NCI-H1694 (cell line): ENCODE measurements around the gene SNAPC4.

Experiments
- DNase-seq: peaks from one replicate; lab custom pipeline; 2025; lab: John Stamatoyannopoulos, UW

SNAPC4 gene

DNA sequence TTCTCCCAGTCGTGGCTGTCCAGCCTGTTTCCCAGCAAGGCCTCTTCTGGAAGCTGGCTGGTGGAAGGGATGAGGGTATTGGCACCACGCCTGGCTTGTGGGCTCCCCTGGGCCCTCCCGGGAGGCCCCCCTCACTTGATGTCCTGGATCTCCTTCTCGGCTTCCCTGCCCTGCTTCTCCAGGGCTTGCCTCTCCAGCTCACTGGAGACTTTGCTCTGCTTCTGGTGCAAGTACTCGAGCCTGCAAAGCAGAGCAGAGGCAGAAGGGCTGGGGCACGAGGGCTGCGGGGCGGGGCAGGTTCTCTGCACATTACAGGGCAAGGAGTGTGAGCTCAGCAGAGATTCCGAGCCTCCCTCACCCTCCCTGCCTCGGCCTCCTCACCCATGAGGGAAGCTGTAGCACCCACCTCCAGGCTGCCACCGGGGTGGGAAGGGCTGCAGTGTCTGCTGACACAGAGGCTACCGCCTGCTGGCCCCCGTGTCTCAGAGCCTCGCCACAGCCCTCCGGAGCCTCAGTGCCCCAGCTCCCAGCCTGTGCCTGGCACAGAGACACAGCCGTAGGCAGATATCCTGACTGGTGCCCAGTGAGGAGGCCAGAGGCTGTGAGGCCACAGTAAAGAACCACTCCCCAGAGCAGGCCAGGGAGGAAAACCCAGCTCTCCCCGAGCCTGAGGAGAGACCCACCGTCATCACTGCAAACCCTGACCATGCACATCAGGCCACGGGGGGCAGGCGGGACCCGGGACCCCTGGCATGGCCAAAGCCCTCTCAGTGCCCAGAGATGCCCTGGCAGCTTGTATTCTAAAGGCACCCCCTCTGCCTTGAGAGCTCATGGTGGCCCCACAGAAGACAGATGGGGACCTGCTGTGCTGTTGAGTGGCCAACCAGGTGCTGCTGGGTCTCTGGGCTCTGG is 7.2 kb downstream of the SNAPC4 start:
- DNase-seq, result no peak

DNA sequence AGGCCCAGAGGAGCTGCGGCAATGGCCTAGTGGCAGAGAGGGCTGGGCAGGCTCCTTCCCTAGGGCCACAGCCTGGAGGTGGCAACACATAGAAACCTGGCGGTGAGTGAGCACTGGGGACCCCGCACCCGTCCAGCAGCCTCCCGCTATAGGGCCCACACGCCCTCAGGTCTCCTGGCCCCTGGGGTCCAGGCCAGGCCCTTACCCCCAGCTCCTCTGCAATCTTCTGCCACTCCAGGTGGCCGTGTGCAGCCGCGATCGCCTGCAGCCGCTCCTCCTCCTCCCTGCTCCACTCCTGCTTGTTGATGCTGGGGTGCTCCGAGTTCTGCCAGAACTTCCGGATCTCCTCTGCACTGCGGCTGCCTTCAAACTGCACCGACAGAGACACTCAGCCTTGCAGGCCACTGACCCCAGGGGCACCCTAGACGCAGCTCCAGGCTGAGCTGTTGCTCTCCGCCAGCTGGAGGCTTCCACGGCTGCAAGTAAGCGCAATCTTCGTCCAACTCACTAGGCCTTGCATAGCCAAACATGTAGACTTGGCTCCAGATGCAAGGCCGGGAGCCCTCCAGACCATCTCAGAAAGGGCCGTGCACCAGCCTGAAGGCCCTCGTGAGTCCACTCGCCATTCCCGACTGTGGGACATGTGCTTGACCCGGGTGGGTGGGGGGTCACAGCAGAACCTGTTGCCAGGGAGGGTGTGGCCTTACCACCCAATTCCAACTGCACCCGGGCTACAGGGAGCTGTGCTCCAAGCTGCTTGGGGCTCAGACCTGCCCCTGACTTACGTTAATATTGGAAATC is 8.0 kb downstream of the SNAPC4 start:
- no peak for DNase-seq

DNA sequence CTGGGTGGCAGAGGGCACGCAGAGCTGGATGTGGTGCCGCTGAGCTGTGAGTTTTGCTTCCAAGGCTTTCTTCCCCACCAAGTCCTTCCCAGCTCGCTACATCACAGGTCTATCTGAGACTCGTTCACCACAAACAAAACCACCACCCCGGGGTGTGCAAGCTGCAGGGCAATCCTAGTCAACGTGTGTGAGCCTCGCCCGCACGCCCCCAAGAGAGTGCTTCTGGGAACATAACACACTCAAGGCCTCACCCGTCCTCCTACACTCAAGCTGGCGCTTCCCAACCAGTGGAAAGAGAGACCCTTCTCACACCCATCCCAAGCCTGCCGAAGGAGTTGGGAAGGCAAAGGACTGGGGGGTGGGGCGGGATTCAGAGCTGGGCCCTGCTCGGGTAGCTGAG is 10.6 kb downstream of the SNAPC4 start:
- no peak for DNase-seq

- no peak for DNase-seq
Measured at GRCh38 chr9:136387217-136387616, 12.8 kb downstream of the SNAPC4 start.

DNA sequence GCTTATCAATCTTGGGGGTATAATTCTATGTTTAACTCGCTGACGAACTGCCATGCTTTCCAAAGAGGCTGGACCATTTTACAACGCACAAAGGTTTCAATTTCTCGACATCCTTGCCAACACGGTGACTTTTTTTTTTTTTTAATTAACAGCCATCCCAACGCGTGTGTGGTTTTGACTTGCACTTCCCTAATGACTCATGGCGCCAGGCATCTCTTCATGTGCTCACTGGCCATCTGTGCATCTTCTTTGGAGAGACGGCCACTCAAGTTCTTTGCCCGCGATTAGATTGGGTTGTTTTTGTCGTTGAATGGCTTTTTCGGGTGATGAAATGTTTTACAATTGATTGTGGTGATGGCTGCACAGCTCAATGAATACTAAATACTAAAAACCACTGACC is 14.0 kb downstream of the SNAPC4 start:
- peak; percentile 88 for DNase-seq

GRCh38 chr9:136385015-136385414 is 15.0 kb downstream of the SNAPC4 start:
- DNase-seq, result no peak

GRCh38 chr9:136383436-136383835 is 16.5 kb downstream of the SNAPC4 start:
- no peak for DNase-seq

- DNase-seq, result no peak
Measured at GRCh38 chr9:136381966-136382513, 17.9 kb downstream of the SNAPC4 start.

DNA sequence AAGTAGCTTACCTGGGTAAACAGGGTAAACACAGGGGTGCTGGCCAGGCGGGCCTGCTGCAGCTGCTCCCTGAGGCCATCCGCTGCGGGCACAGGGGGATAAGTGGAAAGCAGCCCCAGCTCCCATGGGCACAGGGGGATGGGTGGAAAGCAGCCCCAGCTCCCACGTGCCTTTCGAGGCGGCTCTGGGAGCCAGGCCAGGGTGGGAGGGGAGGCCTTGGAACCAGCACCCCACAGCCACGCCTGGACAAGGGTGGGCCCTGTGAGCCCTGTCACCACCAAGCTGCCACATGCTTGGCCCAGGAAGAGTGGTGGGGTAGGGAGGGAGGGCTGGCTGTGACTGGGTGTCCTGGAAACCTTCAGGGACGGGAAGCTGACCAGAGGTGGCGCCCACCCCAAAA is 18.7 kb downstream of the SNAPC4 start:
- no peak for DNase-seq

- no peak for DNase-seq
Measured at GRCh38 chr9:136380381-136380780, 19.6 kb downstream of the SNAPC4 start.

DNA sequence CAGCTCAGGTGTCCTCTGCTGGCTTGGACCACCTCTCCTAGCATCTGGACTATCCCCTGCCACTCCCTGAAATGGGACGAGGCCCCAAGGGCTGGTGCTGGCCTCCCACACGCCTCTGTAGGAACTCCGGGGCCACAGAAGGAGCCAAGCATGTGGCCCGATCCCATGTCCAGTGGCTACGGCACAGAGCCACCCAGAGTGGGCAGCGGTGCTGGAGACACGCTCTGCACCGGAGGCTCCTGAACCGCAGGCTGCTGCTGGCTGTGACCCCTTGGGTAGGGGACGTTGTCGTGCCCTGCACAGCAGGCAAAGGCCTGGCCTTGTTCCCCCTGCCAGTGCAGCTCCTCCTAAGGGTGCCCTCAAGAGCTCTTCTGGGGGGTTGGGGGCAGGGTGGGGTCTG is 20.1 kb downstream of the SNAPC4 start:
- DNase-seq, result no peak

GRCh38 chr9:136379401-136379800 is 20.6 kb downstream of the SNAPC4 start:
- DNase-seq, result no peak

DNA sequence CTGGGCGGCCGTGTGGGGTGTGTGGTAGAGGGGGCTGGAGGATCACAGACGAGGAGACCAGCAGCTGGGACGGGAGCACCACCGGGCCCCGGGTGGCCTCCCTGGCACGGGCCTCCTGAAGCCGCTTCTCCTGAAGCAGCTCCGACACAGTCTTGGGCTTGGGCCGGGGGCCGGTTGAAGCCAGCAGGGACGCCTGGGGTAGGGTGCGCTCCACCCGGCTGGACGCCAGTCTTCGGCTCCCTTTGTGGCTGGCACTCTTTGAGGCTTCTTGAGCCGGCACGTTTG is 21.0 kb downstream of the SNAPC4 start:
- DNase-seq, result no peak

GRCh38 chr9:136378170-136379002 is 21.6 kb downstream of the SNAPC4 start:
- no peak for DNase-seq

GRCh38 chr9:136377341-136378169 is 22.4 kb downstream of the SNAPC4 start:
- DNase-seq, result no peak

GRCh38 chr9:136376457-136376856 is 23.5 kb downstream of the SNAPC4 start:
- no peak for DNase-seq

DNA sequence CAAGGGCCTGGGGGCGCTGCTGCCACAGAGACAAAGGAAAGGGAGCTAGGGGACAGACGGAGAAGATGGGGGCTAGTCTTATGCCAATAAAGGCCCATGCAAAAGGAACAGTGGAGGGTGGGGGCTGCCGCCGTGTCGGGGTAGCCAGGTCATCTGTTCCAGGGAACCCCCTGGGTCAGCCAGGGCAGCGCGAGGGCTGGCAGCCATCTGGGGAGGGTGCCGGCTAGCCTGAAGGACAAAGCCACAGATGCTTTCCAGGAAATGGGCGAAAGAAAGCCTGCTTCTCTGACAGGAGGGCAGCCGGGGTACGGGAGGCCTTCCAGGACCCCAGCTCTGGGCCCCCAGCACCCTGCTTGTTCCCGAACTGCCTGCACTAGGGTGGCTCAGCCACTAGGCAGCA is 24.9 kb downstream of the SNAPC4 start:
- no peak for DNase-seq

GRCh38 chr9:136374183-136374575 is 25.8 kb downstream of the SNAPC4 start:
- no peak for DNase-seq

DNA sequence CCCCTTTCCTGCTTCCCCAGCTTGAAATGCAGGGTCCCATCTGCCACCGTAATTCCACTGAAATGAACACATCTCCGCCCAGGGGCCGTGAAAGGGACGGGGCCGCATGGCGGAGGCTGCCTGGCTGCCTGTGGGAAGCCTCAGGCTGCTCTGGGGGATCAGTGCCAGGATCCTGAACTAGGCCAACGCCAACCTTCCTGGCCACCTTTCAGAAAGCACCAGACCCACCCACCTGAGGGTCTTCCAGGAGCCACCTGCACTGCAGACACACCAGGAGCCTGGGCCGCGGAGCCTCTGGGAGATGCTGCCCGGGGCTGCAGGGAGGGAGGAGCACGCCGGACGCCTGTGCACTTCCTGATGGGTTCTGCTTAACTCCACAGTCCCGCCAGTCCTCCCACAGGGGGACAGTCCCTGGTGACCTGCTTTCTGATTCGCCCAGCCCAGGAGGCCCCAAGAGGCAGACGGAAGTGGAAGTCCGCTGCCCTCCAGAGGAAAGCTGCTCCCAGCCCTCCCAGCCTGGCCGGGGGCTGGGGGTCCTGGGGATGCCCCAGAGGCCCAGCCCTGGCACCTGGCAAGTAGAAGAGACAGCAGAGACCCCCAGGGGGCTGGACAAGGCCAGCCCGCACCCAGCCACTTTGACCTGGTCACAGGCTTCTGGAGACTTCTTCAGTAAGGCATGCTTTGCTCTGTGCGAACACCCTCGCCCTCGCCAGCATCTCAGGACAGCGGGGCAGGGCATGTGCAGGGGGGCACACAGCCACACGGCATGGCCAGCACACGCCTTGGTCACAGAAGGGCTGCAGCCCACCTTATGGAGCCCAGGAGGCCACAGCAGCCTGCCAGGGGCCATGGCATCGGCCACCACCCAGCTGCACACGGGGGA is 26.4 kb downstream of the SNAPC4 start, which contains the start of gene CARD9:
CARD9 (minus strand) TSS at position 370 of the 883 bp plus-strand sequence. CDS start 1,591 bp downstream, outside the sequence.
- DNase-seq, result peak; percentile 60
